NK-92 treated with Interleukin-12 subunit alpha and Interleukin-12 subunit beta, amount 100 ng/mL, for 24 hours (cell line): ENCODE data around the gene UBAC2.

Experiments used
- DNase-seq: peaks from one replicate; lab custom pipeline; 2025; lab: John Stamatoyannopoulos, UW

The UBAC2 gene

GRCh38 chr13:99295488-99296252, 95.0 kb downstream of the UBAC2 start:
- DNase-seq, result no peak

GRCh38 chr13:99296398-99296797, 95.7 kb downstream of the UBAC2 start:
- no peak for DNase-seq

GRCh38 chr13:99297331-99297730, 96.7 kb downstream of the UBAC2 start:
- no peak for DNase-seq

GRCh38 chr13:99298056-99298455, 97.4 kb downstream of the UBAC2 start:
- DNase-seq, result no peak

- no peak for DNase-seq
Measured at GRCh38 chr13:99299256-99299919, 98.7 kb downstream of the UBAC2 start.

- no peak for DNase-seq
Measured at GRCh38 chr13:99299920-99300341, 99.3 kb downstream of the UBAC2 start.

- no peak for DNase-seq
Measured at GRCh38 chr13:99301056-99301838, 100.6 kb downstream of the UBAC2 start.

GRCh38 chr13:99301913-99302636, 101.4 kb downstream of the UBAC2 start:
- no peak for DNase-seq

- DNase-seq, result no peak
Measured at GRCh38 chr13:99302637-99303505, 102.2 kb downstream of the UBAC2 start.

- no peak for DNase-seq
Measured at GRCh38 chr13:99303863-99304521, 103.3 kb downstream of the UBAC2 start.

- DNase-seq, result no peak
Measured at GRCh38 chr13:99304541-99304940, 103.9 kb downstream of the UBAC2 start.

- no peak for DNase-seq
Measured at GRCh38 chr13:99305158-99305557, 104.5 kb downstream of the UBAC2 start.

GRCh38 chr13:99305566-99305965, 104.9 kb downstream of the UBAC2 start:
- DNase-seq, result no peak

- no peak for DNase-seq
Measured at GRCh38 chr13:99307247-99307646, 106.6 kb downstream of the UBAC2 start, which contains the start of gene GPR183. GPR183 (minus strand) TSS chr13:99307399; CDS start chr13:99296145, 11,254 bp downstream.

GRCh38 chr13:99307648-99308339, 107.1 kb downstream of the UBAC2 start:
- DNase-seq, result peak; percentile 42

GRCh38 chr13:99308471-99309087, 107.9 kb downstream of the UBAC2 start:
- no peak for DNase-seq

GRCh38 chr13:99310382-99311031, 109.9 kb downstream of the UBAC2 start:
- no peak for DNase-seq

- no peak for DNase-seq
Measured at GRCh38 chr13:99311137-99311536, 110.5 kb downstream of the UBAC2 start.
